H1 (cell line): ENCODE measurements around the gene LCORL. TPM values are rescaled to one million over a fixed set of nuclear protein-coding genes. Genes with fewer than 3 reads are reported as not detected.

Source experiments
- CTCF ChIA-PET: fragments of 300-600 bp; sonication (Branson Sonifier 250); formaldehyde crosslinking; loops from one replicate; lab custom pipeline; 2021; ENCODE audit not compliant: partially characterized antibody; lab: Charles Lee
- POLR2A ChIA-PET: fragments of 300-600 bp; sonication (Branson Sonifier 250); formaldehyde crosslinking; loops from one replicate; lab custom pipeline; 2021; ENCODE audit warnings: inconsistent platforms; ENCODE audit not compliant: partially characterized antibody; lab: Charles Lee
- DNase-seq, 2 experiments: peaks; one replicate each; pipeline versions ENCODE4 v3.0.0 to v3.0.0-alpha.2; 2010 to 2022; ENCODE audit warnings: low spot score in 2 of 2, low read depth in 1 of 2, mixed read lengths in 1 of 2
- FAIRE-seq: peaks from 2 replicates; lab custom pipeline; 2011; peaks lifted over from hg19 to GRCh38; lab: Jason Lieb, UNC
- H2AFZ ChIP-seq: 2 replicates; pipeline ENCODE4 v1.8.1; 2012; ENCODE audit warnings: low read length, inconsistent platforms
- H2AK5ac ChIP-seq: 2 replicates; pipeline ENCODE4 v1.6.1; 2013; ENCODE audit warnings: low read depth, low read length
- H2BK120ac ChIP-seq: replicated peaks from 2 replicates; pipeline ENCODE3; 2013; ENCODE audit warnings: low read depth, low read length, inconsistent platforms
- H2BK12ac ChIP-seq: 2 replicates; pipeline ENCODE4 v1.6.1; 2013; ENCODE audit warnings: low read depth, low read length
- H2BK15ac ChIP-seq: 2 replicates; pipeline ENCODE4 v1.6.1; 2013; ENCODE audit warnings: low read length
- H2BK20ac ChIP-seq: 2 replicates; pipeline ENCODE4 v1.6.1; 2013; ENCODE audit warnings: low read length
- H2BK5ac ChIP-seq: 2 replicates; pipeline ENCODE4 v1.6.1; 2013; ENCODE audit warnings: low read depth, low read length
- H3K14ac ChIP-seq: 2 replicates; pipeline ENCODE4 v1.6.1; 2013; ENCODE audit warnings: inconsistent platforms; ENCODE audit not compliant: insufficient read length
- H3K18ac ChIP-seq: 2 replicates; pipeline ENCODE4 v1.6.1; 2013; ENCODE audit warnings: low read length; ENCODE audit errors: extremely low read depth
- H3K23ac ChIP-seq: 2 replicates; pipeline ENCODE4 v1.6.1; 2013; ENCODE audit warnings: inconsistent platforms; ENCODE audit not compliant: insufficient read length
- H3K23me2 ChIP-seq: 2 replicates; pipeline ENCODE4 v1.6.1; 2013; ENCODE audit warnings: low read depth, low read length
- H3K27ac ChIP-seq: 2 replicates; pipeline ENCODE4 v1.6.1; 2011; ENCODE audit warnings: low read depth, low read length, inconsistent platforms
- H3K27me3 ChIP-seq, 4 experiments: replicated peaks in 1 of 4; 1 replicate in 1 of 4; 2 replicates in 3 of 4; pipeline versions ENCODE4 v1.6.1 to v1.8.1; 2011 to 2013; ENCODE audit warnings: low read length in 3 of 4, mild to moderate bottlenecking in 3 of 4, inconsistent platforms in 2 of 4, mixed read lengths in 2 of 4, moderate library complexity in 1 of 4; ENCODE audit not compliant: control insufficient read depth in 3 of 4, insufficient read depth in 3 of 4; ENCODE audit errors: extremely low read depth in 1 of 4
- H3K36me3 ChIP-seq, 4 experiments: 2 replicates each; pipeline versions ENCODE4 v1.6.1 to v1.8.1; 2011 to 2013; ENCODE audit warnings: mild to moderate bottlenecking in 4 of 4, low read length in 3 of 4, moderate library complexity in 2 of 4, control low read depth in 1 of 4, inconsistent platforms in 1 of 4; ENCODE audit not compliant: insufficient read depth in 4 of 4, control insufficient read depth in 2 of 4
- H3K4ac ChIP-seq: replicated peaks from 2 replicates; pipeline ENCODE3; 2013; ENCODE audit warnings: low read length, low read depth, mixed read lengths, inconsistent platforms; ENCODE audit not compliant: insufficient read length
- H3K4me1 ChIP-seq, 4 experiments: replicated peaks in 1 of 4; 1 replicate in 1 of 4; 2 replicates in 3 of 4; pipeline versions ENCODE4 v1.6.1 to v1.8.1; 2011 to 2013; ENCODE audit warnings: low read length in 3 of 4, inconsistent platforms in 2 of 4, mixed read lengths in 1 of 4; ENCODE audit not compliant: insufficient read depth in 4 of 4, control insufficient read depth in 3 of 4
- H3K4me2 ChIP-seq, 2 experiments: 2 replicates each; pipeline versions ENCODE4 v1.6.1 to v1.8.1; 2011 to 2013; ENCODE audit warnings: low read depth in 2 of 2, low read length in 2 of 2, control low read depth in 1 of 2, inconsistent platforms in 1 of 2, mild to moderate bottlenecking in 1 of 2; ENCODE audit not compliant: insufficient read depth in 1 of 2
- H3K4me3 ChIP-seq, 4 experiments: fragments of 200-600, 300-600 bp in 1 of 4; sonication (generic), shearing (Covaris generic), sonication (Bioruptor Twin) in 1 of 4; 2 replicates each; pipeline versions ENCODE4 v1.5.1 to v1.8.1; 2011 to 2016; ENCODE audit warnings: low read length in 4 of 4, low read depth in 3 of 4, control low read depth in 2 of 4, inconsistent platforms in 2 of 4, mild to moderate bottlenecking in 2 of 4, mixed read lengths in 1 of 4, moderate library complexity in 1 of 4; ENCODE audit not compliant: insufficient read depth in 2 of 4; ENCODE audit errors: extremely low read depth in 1 of 4
- H3K56ac ChIP-seq: replicated peaks from 2 replicates; pipeline ENCODE3; 2013; ENCODE audit warnings: low read depth, mild to moderate bottlenecking, mixed read lengths, low read length, inconsistent platforms; ENCODE audit not compliant: insufficient read length
- H3K79me1 ChIP-seq: 2 replicates; pipeline ENCODE4 v1.6.1; 2013; ENCODE audit warnings: low read depth, low read length, control low read depth
- H3K79me2 ChIP-seq, 2 experiments: 2 replicates each; pipeline versions ENCODE4 v1.6.1 to v1.8.1; 2012 to 2013; ENCODE audit warnings: low read length in 2 of 2, mild to moderate bottlenecking in 2 of 2, inconsistent platforms in 1 of 2; ENCODE audit not compliant: insufficient read depth in 2 of 2, control insufficient read depth in 1 of 2
- H3K9ac ChIP-seq, 4 experiments: replicated peaks in 1 of 4; 1 replicate in 1 of 4; 2 replicates in 3 of 4; pipeline versions ENCODE4 v1.6.1 to v1.8.1; 2011 to 2013; ENCODE audit warnings: low read depth in 3 of 4, low read length in 3 of 4, control low read depth in 2 of 4, mild to moderate bottlenecking in 2 of 4, moderate library complexity in 2 of 4, inconsistent platforms in 1 of 4; ENCODE audit errors: extremely low read depth in 1 of 4
- H3K9me3 ChIP-seq, 2 experiments: 2 replicates each; pipeline versions ENCODE4 v1.6.1 to v1.8.1; 2012 to 2013; ENCODE audit warnings: mild to moderate bottlenecking in 2 of 2, moderate library complexity in 2 of 2, control low read depth in 1 of 2, inconsistent platforms in 1 of 2, low read depth in 1 of 2, low read length in 1 of 2, mixed read lengths in 1 of 2; ENCODE audit not compliant: insufficient read depth in 2 of 2
- H4K20me1 ChIP-seq, 2 experiments: replicated peaks in 1 of 2; 2 replicates each; pipeline versions ENCODE3 to v1.8.1; 2011 to 2013; ENCODE audit warnings: inconsistent platforms in 2 of 2, low read length in 2 of 2, mild to moderate bottlenecking in 1 of 2; ENCODE audit not compliant: insufficient read depth in 2 of 2, control insufficient read depth in 1 of 2
- H4K5ac ChIP-seq: 2 replicates; pipeline ENCODE4 v1.6.1; 2013; ENCODE audit warnings: low read length, low read depth, mixed read lengths, inconsistent platforms; ENCODE audit not compliant: insufficient read length
- H4K8ac ChIP-seq: 2 replicates; pipeline ENCODE4 v1.8.0; 2013; ENCODE audit warnings: mild to moderate bottlenecking, moderate library complexity, low read length, inconsistent platforms; ENCODE audit not compliant: insufficient read depth; ENCODE audit errors: extremely low read depth
- H4K91ac ChIP-seq: replicated peaks from 2 replicates; pipeline ENCODE3; 2013; ENCODE audit warnings: low read length, mixed read lengths, inconsistent platforms; ENCODE audit not compliant: insufficient read length
- KDM1A ChIP-seq: fragments of 200-600, 300-600 bp; sonication (generic); IDR thresholded peaks from 2 replicates; pipeline ENCODE4 v1.7.1; 2016; ENCODE audit warnings: mild to moderate bottlenecking, low read length, borderline replicate concordance
- SP4 ChIP-seq: IDR thresholded peaks from 2 replicates; pipeline ENCODE4 v1.6.1; 2012; ENCODE audit warnings: low read length, inconsistent platforms
- WGBS, 2 experiments: shearing (Covaris generic) in 1 of 2; methylation state at CpG; one replicate each; pipeline versions ENCODE4 v1.1.6 to v1.1.7; 2013 to 2015; ENCODE audit warnings: low lambda C conversion rate in 2 of 2, mixed read lengths in 2 of 2, inconsistent platforms in 1 of 2, low coverage in 1 of 2, missing lambda C conversion rate in 1 of 2; ENCODE audit not compliant: insufficient replicate concordance in 2 of 2, insufficient coverage in 1 of 2, insufficient read length in 1 of 2; ENCODE audit errors: extremely low coverage in 1 of 2, missing lambda C conversion rate in 1 of 2; 5-methylcytosine and 5-hydroxymethylcytosine counted together
- polyA plus RNA-seq, 7 experiments: library from polyadenylated mRNA; depleted of rRNA in 3 of 7; stranded (reverse) in 5 of 7; unstranded in 2 of 7; fragments of >200 nt in 5 of 7; fragments of 200-250 nt in 2 of 7; gene quantifications; 1 replicate in 5 of 7; 2 replicates in 1 of 7; 4 replicates in 1 of 7; pipeline versions ENCODE4 v1.2.1 to v1.2.3, GENCODE V29; 2011 to 2013; ENCODE audit warnings: missing spikeins in 2 of 7, mixed read lengths in 2 of 7
- total RNA-seq: library from RNA; stranded (reverse); fragmentation: NEBNext Ultra II Directional; extraction: Animal tissue kit (Norgen Biotek cat#: 25700); gene quantifications from 2 replicates; pipeline ENCODE4 v1.2.1, GENCODE V29; 2021

The LCORL gene
- total and polyA plus RNA-seq, 2 of the 8 experiments (the other 6 are each of a cell fraction or from before 2014, with no cell fraction given) = 2.2 to 19.2 TPM

- CTCF ChIA-PET = interaction anchor here (0.6 to 4.0 kb wide), 5 partner anchors 10 to 184 kb away, joined by 3 to 23 read pairs (median 5); no protein-coding TSS in a partner anchor
- no peak overlapping the region for H3K14ac ChIP-seq
- no peak overlapping the region for H3K27ac ChIP-seq
- POLR2A ChIA-PET = interaction anchor here (1.1 to 4.9 kb wide), 2 partner anchors 9 to 12 kb away, joined by 3 to 19 read pairs; partner anchors contain the start of genes DCAF16 and NCAPG
- no peak overlapping the region for H4K91ac ChIP-seq
- no peak overlapping the region for H2BK12ac ChIP-seq
- H3K56ac ChIP-seq = no peak overlapping the region
- H3K36me3 ChIP-seq = peaks cover 0 to 18% (median 9%) of the 10 kb centered on the region in 4 experiments; a peak in 5 of 8 replicates
- H2BK120ac ChIP-seq = no peak overlapping the region
- H3K9me3 ChIP-seq = no peaks in the 10 kb centered on the region
- H4K20me1 ChIP-seq = peaks cover 4 to 6% of the 10 kb centered on the region in 2 experiments
- H4K5ac ChIP-seq = no peak overlapping the region
- H3K23me2 ChIP-seq = no peaks in the 10 kb centered on the region
- no peak overlapping the region for H2AK5ac ChIP-seq
- DNase-seq = no peak
- no peak overlapping the region for H2BK5ac ChIP-seq
- H3K4ac ChIP-seq = no peak overlapping the region
- H3K4me2 ChIP-seq = no peak overlapping the region
- H3K23ac ChIP-seq = no peak overlapping the region
- H2AFZ ChIP-seq = no peak overlapping the region
- no peaks in the 10 kb centered on the region for H3K4me1 ChIP-seq
- no peak overlapping the region for H2BK15ac ChIP-seq
- 0 out of 4 replicates have a peak, but pooled peaks cover 0 to 2% of the 10 kb centered on the region in 2 experiments for H3K79me2 ChIP-seq
- WGBS, 2 experiments = 100% methylated on average over 1 of the region's 1 CpG; no CpG with 5 or more reads in 1 of the 2 experiments
- H2BK20ac ChIP-seq = no peak overlapping the region
- H3K9ac ChIP-seq = no peak overlapping the region
- no peak for TF ChIP-seq KDM1A
- TF ChIP-seq SP4 = no peak
- FAIRE-seq = no peak
- H3K18ac ChIP-seq = no peak overlapping the region
- no peak overlapping the region for H4K8ac ChIP-seq
- H3K27me3 ChIP-seq = no peaks in the 10 kb centered on the region
- no peak overlapping the region for H3K4me3 ChIP-seq
- no peaks in the 10 kb centered on the region for H3K79me1 ChIP-seq
Observed at GRCh38 chr4:17797808-17798207, 223.7 kb downstream of the LCORL start.
